GM23248 (cell line): ENCODE data around the gene TSSC4. TPM values are rescaled to one million over a fixed set of nuclear protein-coding genes. Genes with fewer than 3 reads are reported as not detected.

Experiments
- DNase-seq: peaks from one replicate; pipeline ENCODE4 v3.0.0-alpha.2; 2015
- H2AFZ ChIP-seq: fragments of 200-600 bp; sonication (generic); 2 replicates; pipeline ENCODE4 v1.6.1; 2016; ENCODE audit warnings: antibody characterized with exemption
- H3F3A ChIP-seq: fragments of 200-600 bp; sonication (generic); 2 replicates; pipeline ENCODE4 v1.6.1; 2016; ENCODE audit warnings: mild to moderate bottlenecking, antibody characterized with exemption, mixed run types; ENCODE audit not compliant: insufficient read depth
- H3K27ac ChIP-seq: fragments of 200-600 bp; sonication (generic); 2 replicates; pipeline ENCODE4 v1.5.1; 2016; ENCODE audit warnings: mild to moderate bottlenecking
- H3K27me3 ChIP-seq: fragments of 200-600 bp; sonication (generic); replicated peaks from 2 replicates; pipeline ENCODE4 v1.6.1; 2016; ENCODE audit warnings: mild to moderate bottlenecking; ENCODE audit not compliant: insufficient read depth
- H3K36me3 ChIP-seq: fragments of 200-600 bp; sonication (generic); 2 replicates; pipeline ENCODE4 v1.6.1; 2016; ENCODE audit warnings: low read depth, mild to moderate bottlenecking
- H3K4me1 ChIP-seq: fragments of 200-600 bp; sonication (generic); 2 replicates; pipeline ENCODE4 v1.6.1; 2016; ENCODE audit warnings: mild to moderate bottlenecking; ENCODE audit not compliant: insufficient read depth
- H3K4me2 ChIP-seq: fragments of 200-600 bp; sonication (generic); one replicate; pipeline ENCODE4 v1.6.1; 2016; ENCODE audit warnings: mild to moderate bottlenecking; ENCODE audit not compliant: unreplicated experiment
- H3K4me3 ChIP-seq: fragments of 200-600 bp; sonication (generic); 2 replicates; pipeline ENCODE4 v1.5.1; 2016; ENCODE audit warnings: mild to moderate bottlenecking
- H3K79me2 ChIP-seq: fragments of 200-600 bp; sonication (generic); 2 replicates; pipeline ENCODE4 v1.6.1; 2016; ENCODE audit warnings: mild to moderate bottlenecking; ENCODE audit not compliant: insufficient read depth
- H3K9ac ChIP-seq: fragments of 200-600 bp; sonication (generic); 2 replicates; pipeline ENCODE4 v1.6.1; 2016; ENCODE audit warnings: mild to moderate bottlenecking
- H3K9me2 ChIP-seq: fragments of 200-600 bp; sonication (generic); 2 replicates; pipeline ENCODE4 v1.6.1; 2016; ENCODE audit warnings: mixed run types, mild to moderate bottlenecking, moderate library complexity; ENCODE audit not compliant: insufficient read depth
- H3K9me3 ChIP-seq: fragments of 200-600 bp; sonication (generic); one replicate; pipeline ENCODE4 v1.6.1; 2017; ENCODE audit warnings: low read depth
- H4K20me1 ChIP-seq: fragments of 200-600 bp; sonication (generic); 2 replicates; pipeline ENCODE4 v1.6.0; 2016; ENCODE audit not compliant: insufficient read depth
- EZH2 ChIP-seq: fragments of 200-600 bp; sonication (generic); IDR thresholded peaks from 2 replicates; pipeline ENCODE4 v1.6.1; 2018; ENCODE audit warnings: antibody characterized with exemption, mild to moderate bottlenecking; ENCODE audit not compliant: insufficient read depth, poor library complexity, severe bottlenecking
- EZH2phosphoT487 ChIP-seq: fragments of 200-600 bp; sonication (generic); IDR thresholded peaks from 2 replicates; pipeline ENCODE4 v1.6.1; 2018; ENCODE audit warnings: antibody characterized with exemption, moderate library complexity, mild to moderate bottlenecking, low read depth; ENCODE audit not compliant: insufficient read depth
- WGBS, 2 experiments: methylation state at CpG; one replicate each; pipeline ENCODE4 v1.1.6; 2015 to 2017; ENCODE audit warnings: low lambda C conversion rate in 2 of 2, low coverage in 1 of 2; ENCODE audit errors: missing lambda C conversion rate in 2 of 2; 5-methylcytosine and 5-hydroxymethylcytosine counted together
- in situ Hi-C: fragments of 300-500 bp; cut with MboI; formaldehyde crosslinking; loops from 2 replicates; pipeline ENCODE4 v1.15.0; 2020
- polyA plus RNA-seq: library from polyadenylated mRNA; unstranded; fragments of >200 nt; fragmentation: Nextera tagmentation; extraction: Ambion mirVana; gene quantifications from 2 replicates; pipeline ENCODE4 v1.2.1, GENCODE V29; 2016
- total RNA-seq: library from RNA; depleted of rRNA; stranded (reverse); fragments of >200 nt; shearing (Covaris generic); gene quantifications from 2 replicates; pipeline ENCODE4 v1.2.3, GENCODE V29; 2014

The TSSC4 gene
- total and polyA plus RNA-seq, 2 experiments from 2014 or later, result 44.4 to 61.8 TPM

DNA sequence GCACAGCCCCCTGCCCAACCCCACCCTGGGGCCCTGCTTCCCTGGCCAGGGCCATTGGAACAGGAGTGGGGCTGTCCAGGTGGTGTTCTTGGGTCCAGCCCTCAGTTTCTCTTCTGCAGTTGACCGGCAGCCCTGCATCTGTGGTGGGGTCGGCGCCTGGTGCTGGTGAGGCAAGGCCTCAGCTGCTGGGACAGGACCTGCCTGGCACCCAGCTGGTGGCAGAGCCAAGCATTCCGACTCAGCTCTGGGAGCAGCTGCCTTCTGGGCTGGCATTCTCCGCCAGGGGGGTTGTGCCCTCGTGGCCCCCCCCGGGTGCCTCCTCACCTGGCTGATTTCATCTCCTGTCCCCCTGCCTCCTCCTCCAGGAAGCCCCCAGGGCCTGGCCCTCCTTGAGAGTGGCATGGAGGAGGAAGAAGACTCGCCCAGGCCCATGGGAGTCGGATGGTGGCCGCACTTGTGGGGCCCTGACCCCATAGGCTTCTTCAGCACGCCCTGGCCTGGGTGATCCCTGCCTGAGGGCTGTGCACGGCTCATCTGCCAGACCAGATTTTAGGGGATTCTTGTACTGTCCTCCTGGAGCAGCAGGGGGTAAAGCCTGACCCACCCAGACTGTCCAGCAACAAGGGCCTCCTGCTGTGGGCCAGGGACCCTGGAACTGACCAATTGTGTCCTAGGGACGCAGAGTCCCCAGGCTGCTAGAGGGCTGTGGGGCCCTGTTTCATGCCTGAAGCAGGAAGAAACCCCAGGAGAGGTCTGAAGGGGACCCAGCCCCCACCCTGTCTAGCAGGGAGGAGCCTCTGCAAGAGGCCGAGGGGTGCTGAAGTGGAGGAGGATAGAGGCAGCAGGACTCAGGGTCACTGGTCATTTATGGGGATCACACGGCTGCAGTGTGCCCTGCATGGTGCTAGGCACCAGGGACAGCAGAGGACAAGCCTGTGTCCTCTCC lies 11.8 kb upstream of the TSSC4 start:
- Histone ChIP-seq H3K79me2 (peaks cover 97% of the 10 kb centered on the region), H3K9ac (no peak overlapping the region), H3K4me2 (no peak overlapping the region), H3K4me1 (peaks cover 18% of the 10 kb centered on the region), H2AFZ (no peak overlapping the region), H4K20me1 (peaks cover 5% of the 10 kb centered on the region; the same call in 1 of the 2 replicates), H3F3A (no peaks in the 10 kb centered on the region), H3K27ac (no peak overlapping the region), H3K4me3 (no peak overlapping the region), H3K27me3 (no peaks in the 10 kb centered on the region), H3K9me2 (no peaks in the 10 kb centered on the region), H3K36me3 (no peaks in the 10 kb centered on the region), H3K9me3 (no peaks in the 10 kb centered on the region)
- in situ Hi-C loops, result no loop called here
- WGBS, 2 experiments, result 75 to 79% methylated on average over 12 to 15 of the region's 15 CpGs
- no peak for TF ChIP-seq EZH2
- TF ChIP-seq EZH2phosphoT487, result no peak
- no peak for DNase-seq

- 57 to 60% methylated on average over 13 of the region's 14 CpGs for WGBS, 2 experiments
- H3K27me3 ChIP-seq, result no peaks in the 10 kb centered on the region
- no peak overlapping the region for H3K9ac ChIP-seq
- H3K4me1 ChIP-seq, result peaks cover 18% of the 10 kb centered on the region
- peaks cover 100% of the 10 kb centered on the region for H3K79me2 ChIP-seq
- no peaks in the 10 kb centered on the region for H3K9me2 ChIP-seq
- TF ChIP-seq EZH2, result no peak
- no peak for TF ChIP-seq EZH2phosphoT487
- in situ Hi-C loops, result no loop called here
- no peak overlapping the region for H3K4me3 ChIP-seq
- H3K9me3 ChIP-seq, result no peaks in the 10 kb centered on the region
- no peaks in the 10 kb centered on the region for H3F3A ChIP-seq
- no peaks in the 10 kb centered on the region for H3K36me3 ChIP-seq
- DNase-seq, result no peak
- H3K27ac ChIP-seq, result no peak overlapping the region
- H3K4me2 ChIP-seq, result no peak overlapping the region
- H4K20me1 ChIP-seq, result peaks cover 5% of the 10 kb centered on the region; the same call in 1 of the 2 replicates
- no peak overlapping the region for H2AFZ ChIP-seq
These were observed 11.0 kb upstream of the TSSC4 start for GRCh38 chr11:2389377-2390026.

GRCh38 chr11:2390091-2390724 lies 10.3 kb upstream of the TSSC4 start:
- Histone ChIP-seq H3K4me1 (peaks cover 18% of the 10 kb centered on the region), H4K20me1 (peaks cover 5% of the 10 kb centered on the region; the same call in 1 of the 2 replicates), H3K79me2 (peaks cover 98% of the 10 kb centered on the region), H3K36me3 (no peaks in the 10 kb centered on the region), H3K9me2 (no peaks in the 10 kb centered on the region), H3K4me2 (peak overlapping the region; percentile 18), H3K4me3 (no peak overlapping the region), H3F3A (no peaks in the 10 kb centered on the region), H3K27ac (no peak overlapping the region), H3K27me3 (no peaks in the 10 kb centered on the region), H3K9ac (peak overlapping the region; percentile 52), H3K9me3 (no peaks in the 10 kb centered on the region), H2AFZ (no peak overlapping the region)
- in situ Hi-C loops, result no loop called here
- TF ChIP-seq EZH2, result no peak
- no peak for TF ChIP-seq EZH2phosphoT487
- 73 to 75% methylated on average over 23 of the region's 23 CpGs for WGBS, 2 experiments
- DNase-seq, result no peak

GRCh38 chr11:2390725-2391151 lies 9.8 kb upstream of the TSSC4 start:
- Histone ChIP-seq H3K9me2 (no peaks in the 10 kb centered on the region), H3K9ac (peak overlapping the region; percentile 52), H3K4me2 (peak overlapping the region; percentile 18), H3K79me2 (peaks cover 96% of the 10 kb centered on the region), H3K27ac (no peak overlapping the region), H3K9me3 (no peaks in the 10 kb centered on the region), H3F3A (no peaks in the 10 kb centered on the region), H3K4me3 (no peak overlapping the region), H4K20me1 (peaks cover 5% of the 10 kb centered on the region; the same call in 1 of the 2 replicates), H2AFZ (no peak overlapping the region), H3K27me3 (no peaks in the 10 kb centered on the region), H3K4me1 (peaks cover 18% of the 10 kb centered on the region), H3K36me3 (no peaks in the 10 kb centered on the region)
- in situ Hi-C loops, result no loop called here
- no peak for TF ChIP-seq EZH2phosphoT487
- TF ChIP-seq EZH2, result no peak
- WGBS, 2 experiments, result 7 to 15% methylated on average over 4 to 8 of the region's 8 CpGs
- peak; percentile 87 for DNase-seq
